Thymus (tissue), 11 donors: ENCODE results near the gene CNIH3. TPM values are rescaled to one million over a fixed set of nuclear protein-coding genes. Genes with fewer than 3 reads are reported as not detected.

ENCODE experiments used
- DNase-seq, 9 donors: peaks; one replicate each; pipeline ENCODE4 v3.0.0-alpha.2; 2013; ENCODE audit warnings: low spot score in 9 of 9, low read depth in 6 of 9, missing footprints in 1 of 9
- H3K27ac ChIP-seq, 2 donors: one replicate each; pipeline ENCODE4 v1.5.1; 2013; ENCODE audit warnings: control low read depth in 1 of 2, low read depth in 1 of 2, low read length in 1 of 2, mild to moderate bottlenecking in 1 of 2, moderate library complexity in 1 of 2
- H3K27me3 ChIP-seq, 2 donors: one replicate each; pipeline ENCODE4 v1.5.1; 2013; ENCODE audit warnings: low read length in 1 of 2; ENCODE audit not compliant: control insufficient read depth in 2 of 2, insufficient read depth in 1 of 2
- H3K36me3 ChIP-seq, 2 donors: one replicate each; pipeline ENCODE4 v1.5.1; 2013; ENCODE audit warnings: low read length in 1 of 2, mild to moderate bottlenecking in 1 of 2, moderate library complexity in 1 of 2; ENCODE audit not compliant: control insufficient read depth in 2 of 2, insufficient read depth in 2 of 2
- H3K4me1 ChIP-seq, 2 donors: one replicate each; pipeline ENCODE4 v1.5.1; 2013; ENCODE audit warnings: low read length in 2 of 2; ENCODE audit not compliant: control insufficient read depth in 2 of 2, insufficient read depth in 2 of 2
- H3K4me3 ChIP-seq, 2 donors: one replicate each; pipeline ENCODE4 v1.5.1; 2013; ENCODE audit warnings: low read length in 2 of 2, control low read depth in 1 of 2, mild to moderate bottlenecking in 1 of 2
- H3K9me3 ChIP-seq, 2 donors: one replicate each; pipeline ENCODE4 v1.5.1; 2013; ENCODE audit warnings: low read length in 1 of 2, mild to moderate bottlenecking in 1 of 2; ENCODE audit not compliant: control insufficient read depth in 2 of 2, insufficient read depth in 1 of 2
- WGBS: extraction: QIAGEN DNeasy Blood & Tissue Kit; methylation state at CpG from one replicate; pipeline ENCODE4 v1.1.7; 2013; 5-methylcytosine and 5-hydroxymethylcytosine counted together
- polyA plus RNA-seq: library from polyadenylated mRNA; stranded (reverse); fragments of 200-250 nt; gene quantifications from one replicate; pipeline ENCODE4 v1.2.3, GENCODE V29; 2013
- total RNA-seq: library from RNA; stranded (reverse); fragments of 120-200 nt; gene quantifications from one replicate; pipeline ENCODE4 v1.2.4, GENCODE V29; 2013
- donor health status: healthy.

The CNIH3 gene
- total and polyA plus RNA-seq, 2 donors = 2.2 to 2.3 TPM

GRCh38 chr1:224696021-224696420, 79.9 kb downstream of the CNIH3 start:
- H3K36me3 ChIP-seq = no peaks in the 10 kb centered on the region
- no peak overlapping the region for H3K27ac ChIP-seq
- no peaks in the 10 kb centered on the region for H3K27me3 ChIP-seq
- H3K4me1 ChIP-seq = no peaks in the 10 kb centered on the region
- 91% methylated on average over 2 of the region's 2 CpGs for WGBS
- H3K9me3 ChIP-seq = no peaks in the 10 kb centered on the region
- H3K4me3 ChIP-seq = no peak overlapping the region
- DNase-seq = no peak

DNA sequence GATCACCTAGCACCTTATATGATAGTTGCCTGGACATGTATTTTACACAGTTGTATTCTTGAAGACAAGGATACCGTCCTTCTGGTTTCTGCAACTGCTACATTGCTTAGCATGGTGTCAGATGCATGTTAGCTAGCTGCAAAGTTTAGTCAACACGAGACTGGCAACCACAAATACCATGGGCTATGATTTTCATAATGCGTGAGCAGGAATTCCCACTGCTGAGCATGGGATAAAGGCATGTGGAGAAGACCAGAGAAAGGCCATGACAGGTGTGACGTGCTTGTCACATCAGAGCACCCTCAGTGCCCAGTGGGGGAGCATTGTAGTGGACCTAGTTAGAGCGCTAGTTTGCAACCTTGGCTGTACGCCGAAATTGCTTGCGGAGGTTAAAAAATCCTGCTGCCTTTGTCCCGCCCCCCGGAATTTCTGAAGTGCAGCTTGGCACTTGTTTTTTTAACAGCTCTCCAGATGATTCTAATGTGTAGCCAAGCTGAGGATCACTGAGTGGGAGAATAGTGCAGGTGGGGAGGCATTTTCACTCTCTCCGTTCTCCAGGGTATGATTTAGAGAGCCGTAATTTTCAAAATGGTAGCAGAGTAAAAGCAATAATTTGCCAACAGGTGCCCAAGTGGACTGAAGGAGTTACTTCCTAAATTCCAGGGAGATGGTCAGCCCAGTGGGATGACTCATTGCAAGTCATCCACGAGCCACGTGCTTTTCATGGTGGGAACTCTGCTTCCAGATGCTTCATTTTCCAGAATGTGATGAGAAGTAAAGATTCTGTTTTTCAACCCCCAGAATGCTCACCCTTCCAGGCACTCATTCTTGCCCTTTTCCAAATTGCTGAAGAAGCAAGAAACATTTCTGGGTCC, 81.0 kb downstream of the CNIH3 start:
- Histone ChIP-seq H3K4me3 (no peak overlapping the region), H3K4me1 (no peaks in the 10 kb centered on the region), H3K27ac (no peak overlapping the region), H3K9me3 (no peaks in the 10 kb centered on the region), H3K27me3 (no peaks in the 10 kb centered on the region), H3K36me3 (no peaks in the 10 kb centered on the region)
- no peak for DNase-seq
- 97% methylated on average over 14 of the region's 14 CpGs for WGBS

DNA sequence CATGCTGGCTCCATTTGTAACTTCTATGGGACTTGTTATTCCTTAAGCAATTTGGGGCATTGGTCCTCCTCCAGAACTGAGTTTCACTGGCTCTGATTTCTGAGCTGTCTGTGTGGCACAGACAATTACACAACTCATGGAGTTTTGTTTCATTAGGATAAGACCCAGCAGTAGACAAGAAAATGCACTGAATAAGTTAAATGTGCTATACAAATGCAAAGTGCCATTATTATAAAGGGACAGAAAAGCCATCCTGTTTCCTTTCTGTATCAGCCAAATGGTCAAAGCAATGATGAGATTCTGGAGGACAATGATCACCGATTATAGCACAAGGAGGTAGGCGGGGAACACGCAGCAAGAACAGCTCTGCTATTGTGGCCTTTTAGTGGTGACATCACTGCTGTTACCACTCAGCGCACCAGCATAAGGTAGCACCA, 81.9 kb downstream of the CNIH3 start:
- H3K4me3 ChIP-seq = no peak overlapping the region
- no peaks in the 10 kb centered on the region for H3K9me3 ChIP-seq
- no peak for DNase-seq
- H3K36me3 ChIP-seq = no peaks in the 10 kb centered on the region
- no peaks in the 10 kb centered on the region for H3K4me1 ChIP-seq
- WGBS = 90% methylated on average over 4 of the region's 4 CpGs
- H3K27ac ChIP-seq = no peak overlapping the region
- no peaks in the 10 kb centered on the region for H3K27me3 ChIP-seq

DNA sequence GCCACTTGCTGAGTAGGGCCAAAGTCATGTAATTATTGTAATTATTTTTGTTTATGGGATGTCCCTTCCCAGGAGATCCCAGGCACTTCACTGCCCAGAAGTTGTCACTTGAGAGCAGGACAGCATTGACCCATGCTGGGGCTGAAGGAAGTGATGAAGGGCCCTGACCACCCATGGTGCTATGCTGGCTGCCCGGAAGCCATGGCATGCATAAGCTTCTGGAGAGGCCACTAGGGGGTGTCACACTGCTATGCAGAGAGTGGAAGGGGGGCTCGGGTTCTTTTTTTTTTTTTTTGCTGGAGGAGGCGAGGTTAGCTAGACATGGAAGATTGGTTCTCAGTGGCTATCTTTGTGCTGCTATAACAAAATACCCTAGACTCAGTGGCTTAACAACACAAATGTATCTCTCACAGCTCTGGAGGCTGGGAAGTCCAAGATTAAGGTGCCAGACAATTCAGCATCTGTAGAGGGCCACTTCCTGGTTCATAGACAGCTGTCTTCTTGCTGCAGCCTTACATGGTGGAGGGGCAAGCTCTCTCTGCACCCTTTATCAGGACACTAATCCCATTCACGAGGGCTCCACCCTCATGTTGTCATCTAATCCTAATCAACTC, 84.9 kb downstream of the CNIH3 start:
- H3K36me3 ChIP-seq = no peaks in the 10 kb centered on the region
- H3K27ac ChIP-seq = no peak overlapping the region
- H3K4me1 ChIP-seq = no peaks in the 10 kb centered on the region
- no peaks in the 10 kb centered on the region for H3K27me3 ChIP-seq
- 89% methylated on average over 4 of the region's 4 CpGs for WGBS
- DNase-seq = peak in 1 of 9 donors; percentile 22
- H3K4me3 ChIP-seq = no peak overlapping the region
- H3K9me3 ChIP-seq = no peaks in the 10 kb centered on the region

DNA sequence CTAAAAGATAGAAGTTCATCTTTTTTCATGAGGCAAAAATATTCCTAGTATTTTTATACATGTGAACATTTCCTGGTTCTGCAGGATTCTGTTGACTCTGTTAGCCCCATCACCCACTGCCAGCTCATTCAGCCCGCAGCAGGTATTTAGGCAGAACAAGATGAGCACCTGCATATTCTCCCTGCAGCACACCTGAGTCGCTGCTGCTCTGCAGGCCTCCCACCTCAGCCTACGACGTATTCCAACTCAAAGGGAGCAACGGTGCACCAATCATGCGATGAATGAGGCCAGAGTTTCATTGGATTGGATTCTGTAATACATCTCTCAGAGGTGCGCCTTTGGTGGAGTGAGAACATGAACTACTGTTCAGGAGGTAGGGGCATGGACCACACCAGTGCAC, 87.6 kb downstream of the CNIH3 start:
- H3K9me3 ChIP-seq = no peaks in the 10 kb centered on the region
- no peak for DNase-seq
- H3K4me1 ChIP-seq = no peaks in the 10 kb centered on the region
- no peaks in the 10 kb centered on the region for H3K36me3 ChIP-seq
- H3K27me3 ChIP-seq = no peaks in the 10 kb centered on the region
- no peak overlapping the region for H3K27ac ChIP-seq
- 96% methylated on average over 7 of the region's 7 CpGs for WGBS
- H3K4me3 ChIP-seq = no peak overlapping the region

- no peaks in the 10 kb centered on the region for H3K4me1 ChIP-seq
- no peak overlapping the region for H3K27ac ChIP-seq
- no peak for DNase-seq
- WGBS = 95% methylated on average over 8 of the region's 8 CpGs
- no peak overlapping the region for H3K4me3 ChIP-seq
- no peaks in the 10 kb centered on the region for H3K36me3 ChIP-seq
- no peaks in the 10 kb centered on the region for H3K27me3 ChIP-seq
- H3K9me3 ChIP-seq = no peaks in the 10 kb centered on the region
Observed at GRCh38 chr1:224704107-224704735, 88.1 kb downstream of the CNIH3 start.

DNA sequence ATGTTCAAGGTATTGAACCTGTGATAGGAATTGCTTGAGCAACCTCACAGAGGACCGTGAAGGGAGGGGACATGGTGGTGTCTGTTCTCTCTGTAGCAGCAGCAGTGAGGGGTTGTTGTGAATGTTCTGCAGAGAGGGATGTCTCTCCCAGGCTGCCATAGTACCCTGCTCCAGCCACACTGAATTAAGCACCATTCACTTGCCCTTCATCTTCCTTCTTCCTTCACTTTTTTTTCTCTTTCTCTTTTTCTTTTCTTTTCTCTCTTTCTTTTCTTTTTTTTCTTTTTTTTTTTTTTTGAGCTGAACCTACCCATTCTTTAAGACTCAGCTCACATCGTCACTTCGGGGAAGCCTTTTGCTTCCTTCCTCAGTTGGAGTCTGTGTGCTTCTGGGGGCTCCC, 89.5 kb downstream of the CNIH3 start:
- no peak overlapping the region for H3K27ac ChIP-seq
- H3K27me3 ChIP-seq = no peaks in the 10 kb centered on the region
- WGBS = 82% methylated on average over 3 of the region's 3 CpGs

DNA sequence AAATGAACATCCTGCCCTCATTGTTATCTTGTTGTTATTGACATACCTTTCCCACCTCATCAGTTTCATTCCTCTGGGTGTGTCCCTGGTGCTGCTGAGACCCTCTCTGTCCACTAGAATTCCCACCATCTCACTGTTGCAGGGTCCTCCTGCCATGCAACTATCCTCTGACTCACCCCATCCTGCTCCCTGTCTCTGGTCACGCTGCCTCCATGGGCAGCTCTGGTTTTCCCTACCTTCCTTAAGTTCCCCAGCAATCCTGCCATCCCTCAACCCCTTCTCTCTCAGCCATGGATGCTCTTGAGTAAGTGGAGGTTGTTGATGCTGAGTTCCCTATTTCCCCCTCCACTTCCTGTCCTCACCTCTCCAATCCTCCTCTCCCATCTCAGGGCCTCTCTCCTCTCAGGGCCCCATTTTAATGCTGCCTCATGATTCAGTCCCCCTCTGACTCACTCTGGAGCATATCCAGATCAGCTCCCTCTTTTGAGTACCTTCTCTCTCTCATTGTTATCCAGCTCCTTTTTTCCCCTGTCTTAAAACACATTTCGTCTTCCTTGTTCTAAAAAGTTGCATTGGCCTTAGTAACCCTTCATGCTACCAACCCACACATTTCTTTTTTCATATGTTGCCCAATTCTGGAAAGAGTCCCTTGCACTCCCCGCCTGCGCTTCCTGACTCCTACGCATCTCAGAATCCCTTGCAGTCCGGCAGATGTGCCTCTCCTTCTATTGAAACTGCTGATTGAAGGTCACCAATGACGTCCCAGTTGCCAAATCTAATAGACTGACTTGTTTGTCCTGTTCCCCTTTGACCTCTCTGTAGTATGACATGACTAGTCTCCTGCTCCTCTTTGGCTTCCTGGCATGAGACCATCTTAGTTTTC, 92.0 kb downstream of the CNIH3 start:
- Histone ChIP-seq H3K27ac (no peak overlapping the region), H3K9me3 (no peaks in the 10 kb centered on the region), H3K4me1 (no peaks in the 10 kb centered on the region), H3K36me3 (no peaks in the 10 kb centered on the region), H3K4me3 (no peak overlapping the region), H3K27me3 (no peaks in the 10 kb centered on the region)
- DNase-seq = no peak
- WGBS = 94% methylated on average over 7 of the region's 7 CpGs

More for the DNA sequence above, 89.5 kb downstream of the CNIH3 start:
- H3K4me1 ChIP-seq = no peaks in the 10 kb centered on the region
- H3K36me3 ChIP-seq = no peaks in the 10 kb centered on the region
- DNase-seq = no peak
- H3K4me3 ChIP-seq = no peak overlapping the region
- no peaks in the 10 kb centered on the region for H3K9me3 ChIP-seq
